NCI-H510A (cell line): ENCODE data around the gene PLPPR5.

Source experiments
- DNase-seq: peaks from one replicate; lab custom pipeline; 2025; lab: John Stamatoyannopoulos, UW

The PLPPR5 gene

DNA sequence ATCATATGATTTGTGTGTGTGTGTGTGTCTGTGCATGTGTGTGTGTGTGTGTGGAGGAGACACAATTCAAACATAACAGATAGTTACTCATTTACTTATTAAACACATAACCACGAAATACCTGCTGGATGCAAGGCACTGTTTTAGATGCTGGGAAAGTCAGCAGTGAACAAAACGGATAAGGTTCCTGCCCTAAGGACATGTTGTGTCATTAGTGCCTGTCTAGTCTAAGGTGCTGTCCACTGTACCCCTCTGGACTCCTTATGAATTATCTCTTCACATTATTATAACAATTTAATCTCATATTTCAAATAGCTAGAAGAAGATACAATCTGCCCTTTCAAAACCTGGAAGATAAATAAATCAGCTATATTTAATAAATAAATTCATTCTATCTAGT is 162.4 kb downstream of the PLPPR5 start:
- DNase-seq, result no peak
